ENCODE data around the gene GRIA4.
A peak's percentile ranks its signal among the peaks of the same experiment; 100 is the strongest.

Gene GRIA4

GRCh38 chr11:106021967-106022794 is 412.3 kb downstream of the GRIA4 start, which contains the start of gene MSANTD4 (continued):
- TF ChIP-seq REST (tag by site-specific recombination; IDR thresholded peaks at IDR 0.05) (no peak), ZNF561 (tag by site-specific recombination; IDR thresholded peaks at IDR 0.05; ENCODE audit: borderline replicate concordance) (peak; percentile 17; the same call in 1 of the 2 replicates), SP2 (tag by site-specific recombination; IDR thresholded peaks at IDR 0.05) (peak; percentile 95), SETDB1 (IDR thresholded peaks at IDR 0.05; ENCODE audit: insufficient read length, low read length) (peak; percentile 46), ZNF148 (tag by site-specific recombination; IDR thresholded peaks at IDR 0.05; ENCODE audit: borderline replicate concordance) (no peak), ZNF549 (tag by site-specific recombination; IDR thresholded peaks at IDR 0.05) (no peak), ZNF280D (tag by site-specific recombination; IDR thresholded peaks at IDR 0.05) (no peak), ZNF350 (tag by site-specific recombination; IDR thresholded peaks at IDR 0.05) (peak; percentile 91), ZNF341 (tag by site-specific recombination; IDR thresholded peaks at IDR 0.05; ENCODE audit: low read depth) (peak; percentile 97), ZBTB26 (tag by site-specific recombination; optimal IDR thresholded peaks at IDR 0.05) (peak; percentile 56), ZNF311 (tag by site-specific recombination; IDR thresholded peaks at IDR 0.05; ENCODE audit: borderline replicate concordance) (no peak), SP7 (tag by site-specific recombination; IDR thresholded peaks at IDR 0.05) (peak; percentile 27; the same call in 1 of the 2 replicates), GLIS2 (tag by site-specific recombination; IDR thresholded peaks at IDR 0.05) (peak; percentile 95), ZNF18 (tag by site-specific recombination; IDR thresholded peaks at IDR 0.05) (no peak), ZSCAN4 (tag by site-specific recombination; IDR thresholded peaks at IDR 0.05) (no peak), ZNF585B (tag by site-specific recombination; IDR thresholded peaks at IDR 0.05) (no peak), BCL11B (tag by site-specific recombination; IDR thresholded peaks at IDR 0.05; ENCODE audit: low read depth) (peak; percentile 37; the same call in 1 of the 2 replicates), PBX3 (CRISPR knock-in tag; IDR thresholded peaks at IDR 0.05) (peak; percentile 97), ZNF654 (tag by site-specific recombination; IDR thresholded peaks at IDR 0.05; ENCODE audit: low read depth) (no peak), ZBTB20 (tag by site-specific recombination; IDR thresholded peaks at IDR 0.05) (no peak), KLF16 (tag by site-specific recombination; IDR thresholded peaks at IDR 0.05) (no peak; the same call in none of the 2 replicates), ZBTB21 (tag by site-specific recombination; IDR thresholded peaks at IDR 0.05) (no peak)

Data from HEK293 (cell line).